Stimulated activated CD8-positive, alpha-beta memory T cell treated with anti-CD3 and anti-CD28 coated beads, Interleukin-2, amount 100 ng/mL, for 48 hours (primary cell): ENCODE results near the gene YIPF4.
"Not testable (repeated sequence)": the region's sequence is repeated elsewhere in the genome, so short reads cannot be mapped to it uniquely, and the experiment has no call there.

Experiments
- DNase-seq, 2 donors: peaks; one replicate each; pipeline ENCODE4 v3.0.0-alpha.2; 2020; ENCODE audit warnings: low read depth in 2 of 2

Gene YIPF4

DNA sequence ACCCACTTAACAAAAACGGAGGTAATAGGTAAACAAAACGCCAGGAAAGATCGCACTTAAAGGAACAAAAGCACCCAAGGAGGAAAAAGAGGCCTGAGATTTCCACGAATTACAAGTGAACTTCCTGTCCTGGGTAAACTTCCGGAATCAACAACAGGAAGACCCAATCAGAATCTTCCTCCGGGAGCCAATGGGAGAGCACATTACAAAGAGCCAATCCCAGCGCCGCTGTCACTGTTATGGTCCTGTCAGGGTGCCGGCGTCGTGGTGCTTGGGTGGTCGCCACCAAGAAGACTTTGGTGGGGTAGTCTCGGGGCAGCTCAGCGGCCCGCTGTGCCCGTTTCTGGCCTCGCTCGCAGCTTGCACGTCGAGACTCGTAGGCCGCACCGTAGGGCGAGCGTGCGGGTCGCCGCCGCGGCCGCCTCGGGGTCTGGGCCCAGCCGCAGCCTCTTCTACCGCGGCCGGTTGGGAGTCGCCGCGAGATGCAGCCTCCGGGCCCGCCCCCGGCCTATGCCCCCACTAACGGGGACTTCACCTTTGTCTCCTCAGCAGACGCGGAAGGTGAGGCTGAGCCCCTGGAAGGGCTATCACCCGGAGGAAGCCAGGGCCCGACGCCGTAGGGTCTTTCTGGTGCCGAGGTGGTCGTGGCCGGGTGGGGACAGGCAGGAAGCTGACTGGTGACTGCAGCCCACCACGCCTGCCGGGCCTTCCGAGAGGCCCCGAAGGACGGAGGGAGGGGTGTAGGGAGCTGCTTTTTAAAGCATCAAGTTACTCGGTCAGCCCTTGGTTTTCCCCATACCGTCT lies at the start of gene YIPF4:
TSS of gene YIPF4 (plus strand) at position 231 of the 804 bp plus-strand sequence. CDS start at position 483, 252 bp downstream.
- peak; percentile 73 to 83 for DNase-seq

DNA sequence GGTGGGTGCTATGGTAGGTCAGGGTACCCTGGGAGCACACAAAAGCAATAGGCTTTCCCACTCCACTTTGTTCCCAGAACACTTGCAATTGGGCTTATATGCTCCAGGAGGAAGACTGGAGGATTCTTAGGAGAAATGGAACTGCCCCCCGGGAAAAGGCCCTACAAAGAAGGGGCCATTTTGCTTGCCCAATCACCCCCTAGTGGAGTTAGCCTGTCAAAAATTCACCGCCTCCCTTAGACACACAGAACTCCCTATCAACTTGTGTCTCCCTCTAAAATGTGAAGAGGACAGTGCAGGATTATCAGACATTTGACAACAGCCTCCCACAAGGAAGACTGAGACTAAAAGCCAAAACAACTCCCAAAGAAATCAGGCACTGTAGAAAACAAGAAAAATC lies 49.5 kb upstream of the YIPF4 start:
- DNase-seq, result no peak

DNA sequence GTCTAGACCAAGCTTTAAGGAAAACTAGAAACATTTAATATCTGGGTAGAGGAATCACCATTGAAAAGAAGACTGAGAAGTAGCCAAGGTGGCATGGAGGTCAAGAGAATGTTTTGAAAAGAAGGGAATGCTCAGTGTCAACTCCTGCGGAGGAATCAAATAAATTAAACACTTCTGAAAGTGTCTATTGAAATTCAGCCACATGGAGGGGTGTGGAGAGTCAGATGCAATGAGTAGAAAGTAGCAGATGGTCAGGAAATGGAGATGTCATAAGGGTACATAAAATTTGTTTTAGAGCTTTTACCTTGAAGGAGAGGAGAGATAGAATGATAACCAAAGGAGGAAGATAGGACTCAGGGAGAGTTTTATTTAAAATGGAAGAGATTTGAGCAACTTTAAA lies 48.1 kb upstream of the YIPF4 start:
- DNase-seq, result no peak

DNA sequence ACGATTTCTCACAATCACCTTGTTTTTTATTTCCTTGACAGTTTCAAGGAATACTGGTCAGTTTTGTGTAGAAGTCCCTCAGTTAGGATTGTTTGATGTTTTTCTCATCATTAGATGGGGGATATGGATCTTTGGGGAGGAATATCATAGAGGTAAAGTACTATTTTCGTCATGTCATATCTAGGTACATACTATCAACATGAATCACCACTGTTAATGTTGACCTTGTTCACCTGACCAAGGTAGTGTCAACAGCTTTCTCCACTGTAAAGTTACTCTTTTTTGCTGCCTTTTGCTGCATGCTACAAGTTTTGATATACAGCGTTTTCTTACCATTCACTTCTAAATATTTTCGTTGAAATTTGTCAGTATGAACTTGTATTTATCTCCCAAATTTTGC lies 45.7 kb upstream of the YIPF4 start:
- DNase-seq, result no peak

DNA sequence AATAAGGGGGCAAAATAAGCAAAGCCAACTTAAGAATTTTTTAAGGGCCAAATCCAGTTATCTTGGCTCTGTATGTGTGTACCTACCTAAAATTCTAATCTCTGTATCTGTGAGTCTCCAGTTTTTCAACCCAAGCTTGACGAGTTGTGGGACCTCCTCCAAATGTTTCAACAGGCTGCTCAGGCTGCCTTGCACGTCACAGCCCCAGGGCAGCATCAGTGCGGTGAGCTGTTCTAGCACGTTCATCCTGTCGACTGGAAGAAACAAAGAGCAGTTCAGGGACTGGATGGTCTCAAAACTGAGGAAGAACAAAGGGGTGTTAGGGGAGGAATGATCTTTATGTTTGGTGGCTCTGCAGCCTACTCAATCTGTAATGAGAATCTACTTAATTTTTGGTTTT lies 42.4 kb upstream of the YIPF4 start:
- DNase-seq, result no peak

DNA sequence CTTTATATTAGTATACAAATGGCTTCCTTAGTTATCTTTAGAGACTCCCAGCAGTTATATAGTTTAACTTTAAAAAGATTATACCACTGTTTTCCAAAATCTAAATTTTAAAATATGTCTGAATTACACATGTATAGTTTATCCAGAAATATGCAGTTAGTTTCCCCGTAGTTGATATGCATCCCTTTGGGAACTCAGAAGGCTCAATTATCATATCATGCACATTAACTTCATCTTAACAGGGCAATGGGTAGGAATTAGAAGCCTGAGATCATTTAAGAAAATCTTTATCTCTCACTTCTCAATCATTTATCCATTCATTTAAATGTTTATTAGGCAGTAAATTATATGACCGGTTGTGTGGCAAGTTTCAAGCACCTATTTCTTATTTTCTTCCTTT lies 40.2 kb upstream of the YIPF4 start:
- DNase-seq, result no peak

DNA sequence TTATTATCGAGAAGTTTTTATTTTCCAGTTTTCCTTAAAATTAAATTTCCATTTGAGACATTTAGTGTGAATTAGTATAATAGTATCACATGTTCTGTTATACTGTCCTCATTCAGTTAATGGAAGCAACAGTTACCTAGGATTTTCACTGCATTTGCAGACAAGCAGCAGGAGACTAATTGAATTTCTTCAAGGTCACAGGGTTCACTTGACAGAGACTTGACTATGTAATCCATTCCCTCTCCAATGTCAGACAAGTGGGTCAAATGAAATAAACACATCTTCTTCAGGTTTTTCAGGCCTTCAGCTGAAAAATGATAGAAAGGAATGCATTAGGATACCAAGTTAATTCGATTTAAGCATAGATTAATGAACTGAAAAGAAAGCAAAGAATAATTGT lies 39.7 kb upstream of the YIPF4 start:
- DNase-seq, result no peak

DNA sequence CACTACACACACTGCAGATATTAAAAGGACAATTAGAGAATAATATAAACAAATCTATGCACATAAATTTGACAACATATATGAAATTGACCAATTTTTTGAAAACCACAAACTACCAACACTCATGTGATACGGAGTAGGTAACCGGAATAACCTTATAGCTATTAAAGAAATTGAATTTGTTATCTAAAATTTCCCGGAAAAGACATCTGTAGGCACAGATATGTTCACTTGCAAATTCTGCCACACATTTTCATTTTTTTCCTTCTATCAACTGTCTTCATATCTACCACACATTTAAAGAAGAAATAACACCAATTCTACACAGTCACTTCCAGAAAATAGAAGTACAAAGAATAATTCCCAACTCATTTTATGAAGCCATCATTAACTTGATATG lies 35.4 kb upstream of the YIPF4 start:
- DNase-seq, result no peak

DNA sequence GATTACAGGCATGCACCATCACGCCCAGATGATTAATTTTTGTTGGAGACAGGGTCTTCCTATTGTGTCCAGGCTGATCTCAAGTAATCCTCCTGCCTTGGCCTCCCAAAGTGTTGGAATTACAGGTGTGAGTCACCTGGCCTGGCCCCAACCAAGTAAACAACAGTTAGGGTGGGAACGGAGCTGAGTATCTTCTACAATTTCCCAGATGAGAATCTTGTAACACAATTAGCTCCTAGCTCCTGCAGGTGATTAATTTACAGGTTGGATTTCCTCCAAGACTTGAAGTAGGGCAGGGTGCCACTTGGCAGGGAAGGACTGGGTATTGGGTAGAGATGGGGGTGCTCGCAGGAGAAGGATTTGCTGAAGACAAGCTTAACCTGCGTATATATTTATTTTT lies 30.8 kb upstream of the YIPF4 start:
- no peak for DNase-seq

DNA sequence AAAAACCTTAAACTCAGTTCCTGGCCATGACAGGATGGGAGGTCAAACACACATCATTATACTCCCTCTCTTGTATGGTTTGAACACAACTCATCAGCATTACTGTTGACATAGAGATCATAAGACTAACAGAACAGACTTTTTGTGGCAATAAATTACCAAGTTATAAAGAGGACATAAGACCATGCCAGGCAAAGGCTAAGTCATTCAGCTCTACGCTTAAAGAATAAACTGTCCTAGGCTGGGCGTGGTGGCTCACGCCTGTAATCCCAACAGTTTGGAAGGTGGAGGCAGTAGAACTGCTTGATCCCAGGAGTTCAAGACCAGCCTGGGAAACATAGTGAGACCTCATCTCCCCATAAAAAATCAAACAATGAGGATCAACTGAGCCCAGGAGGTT lies 29.4 kb upstream of the YIPF4 start:
- no peak for DNase-seq

DNA sequence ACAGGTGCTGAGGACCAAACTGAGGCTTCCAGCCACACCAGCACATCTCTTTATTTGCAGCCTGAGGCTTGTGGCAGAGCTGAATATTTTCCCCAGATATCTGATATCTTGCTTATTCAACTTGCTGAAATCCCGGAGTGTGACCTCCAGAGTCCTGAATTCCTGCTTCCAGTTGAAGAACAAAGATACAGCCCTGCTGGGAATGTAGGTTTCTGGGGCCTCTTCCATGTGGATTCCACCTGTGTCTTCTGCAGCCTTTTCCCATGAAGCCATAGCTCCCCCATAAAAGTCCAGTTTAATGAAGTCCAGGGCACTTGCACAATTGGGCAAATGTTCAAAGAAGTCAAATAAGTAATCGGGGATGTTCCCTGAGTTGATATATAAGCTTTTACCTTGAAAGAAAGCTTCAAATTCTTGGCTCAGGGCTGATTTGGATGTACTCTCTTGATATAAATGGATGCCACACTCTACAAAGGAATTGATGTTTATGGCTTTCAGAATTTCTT lies 27.9 kb upstream of the YIPF4 start:
- no peak for DNase-seq

DNA sequence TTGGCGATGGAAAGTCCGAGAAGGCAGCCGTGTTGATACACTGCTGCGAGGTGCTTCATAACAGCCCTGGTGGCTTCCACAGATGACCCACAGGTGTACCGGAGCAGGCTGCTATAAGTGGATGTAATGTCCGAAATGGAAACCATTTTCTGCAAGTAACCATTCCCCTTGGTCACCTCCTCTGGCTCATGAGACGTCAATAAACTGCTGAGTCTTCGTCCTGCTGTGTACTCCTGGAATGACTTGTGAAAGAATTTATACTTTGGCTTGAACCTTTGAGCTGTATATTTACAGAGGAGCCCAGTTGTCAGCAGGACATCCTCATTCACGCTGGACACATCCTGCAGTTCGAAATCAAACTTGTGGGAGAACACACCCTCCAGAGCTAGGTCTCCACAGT lies 27.4 kb upstream of the YIPF4 start:
- DNase-seq, result no peak

DNA sequence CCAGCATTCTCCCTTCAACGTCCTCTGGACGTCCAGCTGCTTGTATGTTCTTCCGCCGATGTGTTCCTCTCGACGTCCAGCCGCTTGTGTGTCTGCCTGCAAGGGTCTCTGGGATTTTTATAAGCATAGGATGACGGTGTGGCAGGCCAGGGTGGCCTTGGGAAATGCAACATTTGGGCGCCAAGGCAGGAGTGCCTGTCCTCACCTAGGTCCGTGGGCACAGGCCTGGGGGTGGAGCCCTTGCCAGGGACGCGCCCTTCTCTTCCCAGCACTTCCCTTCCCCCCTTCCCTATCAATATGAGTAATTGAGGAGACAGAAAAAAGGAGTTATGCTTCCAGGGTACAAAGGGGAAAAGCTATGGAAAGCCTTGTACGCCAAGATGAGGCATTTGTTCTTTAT lies 19.5 kb upstream of the YIPF4 start:
- no peak for DNase-seq

DNA sequence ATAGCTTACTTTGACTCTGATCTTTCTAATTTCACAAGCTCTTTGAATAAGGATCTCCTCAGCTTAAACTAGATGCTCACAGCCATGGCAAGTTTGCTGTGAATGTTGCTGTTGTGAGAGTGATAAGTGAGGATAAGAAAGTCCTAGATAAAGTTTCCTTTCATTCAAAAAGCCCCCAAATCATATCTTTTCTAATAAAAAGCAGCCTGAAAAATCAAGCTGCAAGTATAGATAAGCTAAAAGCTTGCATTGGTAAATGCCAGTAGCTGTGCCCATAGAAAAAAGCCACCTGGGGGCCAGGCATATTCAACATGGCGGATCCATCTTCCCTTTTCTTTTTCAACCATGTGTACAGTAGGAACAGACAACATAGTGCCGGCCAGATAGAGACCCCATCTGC lies 17.3 kb upstream of the YIPF4 start:
- no peak for DNase-seq

DNA sequence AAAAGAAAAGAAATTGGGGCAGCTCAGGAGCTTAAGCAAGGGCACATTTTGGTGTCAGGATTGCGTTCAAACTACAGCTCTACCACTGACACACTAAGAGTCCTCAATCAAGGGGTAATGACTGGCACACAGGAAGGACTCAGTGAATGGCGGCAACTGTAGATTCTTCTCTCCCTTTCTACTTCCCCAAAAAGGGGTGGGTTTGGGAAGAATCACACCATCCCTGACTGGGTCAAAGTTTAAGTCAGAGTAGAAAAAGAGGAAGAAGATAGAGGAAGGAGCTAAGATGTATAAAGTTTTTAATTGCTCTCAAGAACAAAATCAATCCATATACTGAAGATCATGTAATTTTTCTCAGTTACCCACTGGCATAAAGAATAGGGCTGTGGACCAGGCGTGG lies 15.6 kb upstream of the YIPF4 start:
- DNase-seq, result no peak

DNA sequence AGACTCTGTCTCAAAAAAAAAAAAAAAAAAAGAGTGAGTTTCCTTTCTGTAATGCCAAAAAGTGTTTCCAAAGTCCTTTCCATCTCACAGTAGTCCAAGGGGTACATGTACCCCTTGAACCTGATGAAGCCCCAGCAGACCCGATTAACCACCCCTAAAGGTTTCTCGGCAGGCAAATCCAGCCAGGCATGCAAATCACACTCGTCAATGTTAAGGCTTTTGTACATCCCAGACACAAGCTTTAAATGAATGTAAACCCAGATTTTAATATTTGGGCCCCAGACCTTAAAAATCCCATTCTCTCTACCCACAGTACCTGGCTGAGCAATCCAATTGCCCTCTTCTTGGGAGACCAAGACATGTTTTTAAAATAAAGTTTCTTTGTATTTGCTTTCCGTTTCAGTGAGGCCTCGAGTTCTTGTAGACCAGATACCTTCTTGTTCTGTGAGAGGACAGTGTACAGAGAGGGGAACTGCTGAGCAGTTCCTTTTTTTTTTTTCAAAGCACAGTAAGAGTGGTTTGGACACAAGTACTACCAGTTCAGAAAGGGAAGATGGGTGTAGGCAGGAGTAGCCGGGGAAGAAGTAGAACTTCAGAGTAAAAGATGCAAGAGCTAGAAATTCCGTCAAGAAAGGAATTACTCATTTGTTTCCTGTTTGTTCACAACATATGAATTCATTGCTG lies 13.1 kb upstream of the YIPF4 start, which contains the start of gene NLRC4:
TSS of gene NLRC4 (minus strand) at position 465 of the 684 bp plus-strand sequence. CDS start 8,111 bp downstream, outside the sequence.
- DNase-seq, result no peak

DNA sequence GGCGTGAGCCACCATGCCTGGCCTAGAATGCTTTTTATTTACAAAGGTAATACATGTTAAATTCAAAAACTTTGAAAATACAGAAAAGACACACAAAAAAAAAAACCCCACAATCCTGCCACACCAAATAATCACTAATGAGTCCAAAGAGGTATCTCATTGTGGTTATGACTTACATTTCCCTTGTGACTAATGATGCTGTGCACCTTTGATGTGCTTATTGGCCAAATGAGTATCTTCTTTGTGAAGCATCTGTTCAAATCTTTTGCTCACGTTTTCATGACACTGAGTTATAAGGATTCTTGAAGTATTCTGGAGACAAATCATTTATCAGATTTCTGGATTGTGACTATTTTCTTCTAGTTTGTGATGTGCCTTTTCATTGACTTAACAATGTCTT lies 6.6 kb upstream of the YIPF4 start:
- DNase-seq, result no peak

DNA sequence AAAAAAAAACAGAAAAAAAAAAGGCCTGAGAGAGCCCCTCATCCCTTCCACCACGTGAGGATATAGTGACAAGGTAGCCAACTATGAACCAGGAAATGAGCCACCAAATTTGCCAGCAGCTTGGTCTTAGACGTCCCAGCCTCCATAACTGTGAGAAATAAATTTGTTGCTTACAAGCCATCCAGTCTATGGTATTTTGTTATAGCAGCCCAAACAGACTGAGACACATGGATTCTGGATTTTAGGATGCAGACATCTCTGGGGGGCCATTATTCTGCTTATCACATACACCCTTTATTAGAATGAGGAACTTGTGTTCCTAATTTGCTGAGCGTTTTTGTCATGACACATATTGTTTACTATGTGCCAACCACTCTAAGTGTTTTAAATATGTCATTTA lies 5.4 kb upstream of the YIPF4 start:
- no peak for DNase-seq

DNA sequence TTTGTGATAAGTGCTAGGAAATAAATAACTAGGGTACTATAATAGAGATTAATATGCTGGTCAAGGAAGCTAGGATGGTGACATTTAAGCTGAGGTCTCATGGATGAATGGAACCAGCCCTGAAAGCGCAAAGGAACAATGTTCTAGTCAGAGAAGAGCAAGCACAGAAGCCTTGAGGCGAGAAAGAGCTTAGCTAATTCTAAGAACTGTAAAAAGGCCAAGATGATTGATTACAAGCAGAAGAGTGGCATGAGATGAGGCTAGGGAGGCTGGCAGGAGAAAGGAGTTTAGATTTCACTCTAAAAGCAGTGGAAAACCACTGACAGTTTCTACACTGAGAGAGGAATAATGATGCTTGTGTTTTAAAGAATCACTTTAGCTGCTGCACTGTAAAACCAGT lies 3.4 kb upstream of the YIPF4 start:
- no peak for DNase-seq

DNA sequence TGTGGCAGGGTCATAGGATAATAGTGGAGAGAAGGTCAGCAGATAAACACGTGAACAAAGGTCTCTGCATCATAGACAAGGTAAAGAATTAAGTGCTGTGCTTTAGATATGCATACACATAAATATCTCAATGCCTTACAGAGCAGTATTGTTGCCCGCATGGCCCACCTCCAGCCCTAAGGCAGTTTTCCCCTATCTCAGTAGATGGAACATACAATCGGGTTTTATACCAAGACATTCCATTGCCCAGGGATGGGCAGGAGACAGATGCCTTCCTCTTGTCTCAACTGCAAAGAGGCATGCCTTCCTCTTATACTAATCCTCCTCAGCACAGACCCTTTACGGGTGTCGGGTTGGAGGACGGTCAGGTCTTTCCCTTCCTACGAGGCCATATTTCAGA lies 1.9 kb upstream of the YIPF4 start:
- not testable (repeated sequence) for DNase-seq

DNA sequence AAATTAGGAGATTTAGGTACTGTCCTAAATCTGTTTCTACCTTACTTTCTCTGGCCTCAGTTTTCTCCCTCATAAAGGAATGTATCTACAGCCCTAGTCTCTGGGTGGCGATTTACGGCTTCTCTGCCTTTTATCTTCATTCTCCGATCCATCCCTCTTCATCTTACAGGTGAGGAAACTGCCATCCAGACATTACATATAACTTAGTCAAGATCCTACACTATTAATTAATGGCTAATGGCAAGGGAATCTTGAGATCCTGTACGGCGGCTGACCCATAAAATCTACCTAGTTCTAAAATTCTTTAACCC lies 386 bp upstream of the YIPF4 start:
- no peak for DNase-seq

DNA sequence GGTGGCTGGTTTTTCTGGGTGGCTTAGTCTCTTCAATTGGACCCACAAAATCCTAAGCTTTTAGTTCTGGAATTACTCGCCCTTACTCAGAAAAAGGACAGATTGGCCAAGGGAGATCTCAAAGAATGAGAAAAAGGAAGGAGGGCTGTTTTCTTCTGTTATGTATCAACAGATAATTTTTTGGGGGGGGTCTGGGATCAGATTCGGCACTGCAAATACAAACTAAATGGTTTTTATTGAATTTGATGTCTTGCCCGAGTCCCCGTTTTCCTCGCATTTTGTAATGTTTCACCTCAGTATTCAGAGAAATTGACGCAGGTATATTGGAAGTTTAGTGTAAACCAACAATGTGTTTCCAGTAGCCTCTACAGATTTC lies 762 bp downstream of the YIPF4 start:
- no peak for DNase-seq

DNA sequence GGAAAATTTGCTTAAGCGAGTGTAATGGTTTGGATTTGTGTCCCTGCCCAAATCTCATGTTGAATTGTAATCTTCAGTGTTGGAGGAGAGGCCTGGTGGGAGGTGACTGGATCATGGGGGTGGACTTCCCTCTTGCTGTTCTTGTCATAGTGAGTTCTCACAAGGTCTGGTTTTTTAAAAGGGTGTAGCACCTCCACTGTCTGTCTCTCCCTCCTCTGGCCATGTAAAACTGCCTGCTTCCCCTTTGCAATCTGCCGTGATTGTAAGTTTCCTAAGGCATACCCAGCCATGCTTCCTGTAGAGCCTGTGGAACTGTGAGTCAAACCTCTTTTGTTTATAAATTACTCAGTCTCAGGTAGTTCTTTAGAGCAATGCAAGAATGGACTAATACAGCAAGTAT lies 6.6 kb downstream of the YIPF4 start:
- DNase-seq, result no peak
